Left colon (tissue), 2 donors: Measurements from ENCODE around the gene PDGFC. TPM values are rescaled to one million over a fixed set of nuclear protein-coding genes. Genes with fewer than 3 reads are reported as not detected.

Experiments used
- ATAC-seq: fragments of 200-7000 bp; cut with Tn5 transposase; one replicate; pipeline ENCODE4 v1.9.1; 2020; ENCODE audit warnings: mild to moderate bottlenecking, moderate library complexity
- DNase-seq, 2 donors: peaks; one replicate each; pipeline ENCODE4 v3.0.0-alpha.2; 2020
- intact Hi-C, 2 donors: fragments of 100-400 bp; cut with DNase I in 1 of 2; cut with micrococcal nuclease in 1 of 2; formaldehyde crosslinking; loops; one replicate each; pipeline versions ENCODE4 v1.11.2 to v1.14.0; 2022; cut with DNase I, micrococcal nuclease
- total RNA-seq, 2 donors: library from RNA; stranded (reverse); fragmentation: NEBNext Ultra II Directional; extraction: Animal tissue kit (Norgen Biotek cat#: 25700); gene quantifications; one replicate each; pipeline ENCODE4 v1.2.1, GENCODE V29; 2021
- donor health status: DM: no; HTN: no; CAD: no.
- donor health status: DM: yes; HTN: yes; CAD: no.

Gene PDGFC
- total RNA-seq, 2 donors from 2014 or later = 3.8 to 14.3 TPM

DNA sequence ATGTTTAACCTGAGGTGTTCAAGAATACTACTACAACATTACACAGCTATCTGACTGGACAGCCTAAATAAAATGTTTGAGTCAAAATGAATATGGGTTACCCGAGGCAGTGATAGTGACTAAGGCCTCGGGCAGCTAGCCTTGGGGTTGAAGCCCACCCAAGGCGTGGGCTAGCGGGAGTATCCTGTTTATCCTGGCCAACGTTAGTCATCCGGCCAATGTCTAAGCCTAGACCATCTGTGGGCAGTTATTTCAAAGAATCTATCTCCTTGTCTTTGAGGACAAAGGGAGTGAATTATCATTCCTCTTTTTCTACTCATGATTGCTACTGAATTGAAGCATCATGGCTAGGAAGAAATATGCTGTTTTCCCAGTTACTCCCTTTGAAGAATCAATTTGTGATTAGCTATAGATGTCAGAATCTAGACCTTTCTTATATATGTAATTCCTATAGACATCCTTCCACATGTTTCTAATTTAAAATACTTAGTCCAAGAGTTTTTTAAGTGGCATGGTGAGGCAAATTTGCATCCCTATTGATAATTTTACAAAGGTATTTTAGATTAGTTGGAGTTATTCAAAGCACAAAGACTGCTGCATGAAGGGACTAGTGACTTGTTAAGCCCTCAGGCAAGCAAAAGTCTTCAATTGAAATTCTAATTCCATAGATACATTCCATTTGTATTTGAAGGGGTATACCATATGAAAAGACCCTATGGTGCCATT is 6.0 kb upstream of the PDGFC start:
- no peak for DNase-seq
- ATAC-seq = no peak
- intact Hi-C loops = no loop called here

DNA sequence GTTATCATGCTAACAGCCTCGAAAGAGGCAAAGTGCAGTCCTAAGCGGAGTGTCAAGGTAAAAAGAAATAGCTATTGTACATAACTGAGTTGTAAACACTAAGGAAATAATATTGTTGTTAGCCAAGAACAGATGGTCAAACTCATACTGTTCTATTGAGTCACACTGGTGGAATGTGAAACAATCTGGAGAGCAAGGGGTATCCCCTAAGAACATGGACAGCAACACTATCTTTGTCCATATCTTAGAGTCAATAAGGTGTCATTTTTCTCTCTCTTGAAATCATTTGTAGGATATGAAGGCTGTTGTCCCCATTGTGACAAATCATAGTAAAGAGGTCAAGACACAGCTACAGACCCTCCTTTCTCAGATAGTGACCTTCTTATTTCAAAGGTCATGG is 4.5 kb upstream of the PDGFC start:
- ATAC-seq (no peak), DNase-seq (no peak)
- intact Hi-C loops = no loop called here

DNA sequence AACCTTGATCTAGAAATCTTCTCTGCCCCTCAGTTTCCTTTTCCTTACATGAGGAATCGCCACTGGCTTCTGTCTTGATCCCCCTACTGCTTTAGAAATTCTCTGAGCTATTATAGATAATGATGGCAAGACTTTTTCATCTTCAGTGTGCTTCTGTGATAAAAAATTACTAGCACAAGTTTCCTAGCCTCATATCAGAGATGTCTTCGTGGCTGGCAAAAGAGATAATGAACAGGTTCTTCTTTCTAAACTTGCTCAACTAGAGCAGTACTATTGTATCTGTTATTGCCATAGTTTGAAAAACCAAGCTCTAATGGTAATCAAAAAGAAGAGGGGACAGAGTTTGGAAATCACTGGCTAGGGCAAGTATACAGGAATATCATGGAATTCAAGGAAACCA is 4.1 kb upstream of the PDGFC start:
- DNase-seq (no peak), ATAC-seq (no peak)
- intact Hi-C loops = no loop called here

DNA sequence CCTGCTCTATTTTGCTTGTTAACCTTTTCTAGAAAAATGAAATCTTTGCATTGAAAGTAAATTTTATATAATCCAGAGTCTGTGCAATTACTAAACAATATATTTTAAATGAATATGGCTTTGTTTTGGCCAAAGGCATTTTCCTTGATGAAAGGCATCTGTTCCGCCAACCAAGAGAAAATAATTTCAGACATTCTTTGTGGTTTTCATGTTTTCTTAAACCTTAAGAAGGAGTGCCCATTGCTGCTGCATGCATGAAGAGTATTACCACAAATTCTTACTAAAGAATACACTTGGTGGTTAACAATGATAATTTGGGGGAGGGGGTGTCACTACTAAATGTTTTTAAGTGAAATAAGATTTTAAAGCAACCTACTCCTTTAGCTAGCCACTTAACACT is 2.7 kb upstream of the PDGFC start:
- ATAC-seq (no peak), DNase-seq (no peak)
- intact Hi-C loops = no loop called here

DNA sequence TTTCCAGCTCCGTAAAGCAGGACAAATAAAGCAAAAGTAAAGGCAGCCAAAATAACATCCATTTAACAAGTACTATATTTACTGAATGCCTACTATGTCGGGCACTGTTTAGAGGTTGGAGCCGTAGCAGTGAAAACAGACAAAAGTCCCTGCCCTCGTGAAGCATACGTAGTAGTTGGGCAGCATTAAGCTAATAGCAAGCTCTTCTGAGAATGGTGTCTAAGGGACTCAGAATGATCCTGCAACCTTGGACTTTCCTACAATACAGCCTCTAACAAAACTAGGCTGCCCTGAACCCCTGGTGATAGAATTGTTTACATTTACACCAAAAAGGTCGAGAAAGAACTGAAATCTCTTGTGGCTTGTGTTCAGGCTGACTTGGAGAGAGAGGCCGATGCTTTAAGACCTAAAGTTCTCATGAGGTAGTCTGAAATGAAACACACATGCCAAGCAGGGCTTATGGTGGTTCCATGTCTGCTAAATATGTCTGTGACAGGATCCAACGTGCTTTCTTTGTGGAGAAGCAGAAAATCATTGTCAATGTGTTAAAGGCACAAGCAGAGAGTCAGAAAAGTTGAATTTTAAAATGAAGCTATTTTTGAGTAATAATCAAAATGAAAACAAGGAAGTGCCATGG is 898 bp upstream of the PDGFC start:
- intact Hi-C loops = no loop called here
- DNase-seq (no peak), ATAC-seq (no peak)

DNA sequence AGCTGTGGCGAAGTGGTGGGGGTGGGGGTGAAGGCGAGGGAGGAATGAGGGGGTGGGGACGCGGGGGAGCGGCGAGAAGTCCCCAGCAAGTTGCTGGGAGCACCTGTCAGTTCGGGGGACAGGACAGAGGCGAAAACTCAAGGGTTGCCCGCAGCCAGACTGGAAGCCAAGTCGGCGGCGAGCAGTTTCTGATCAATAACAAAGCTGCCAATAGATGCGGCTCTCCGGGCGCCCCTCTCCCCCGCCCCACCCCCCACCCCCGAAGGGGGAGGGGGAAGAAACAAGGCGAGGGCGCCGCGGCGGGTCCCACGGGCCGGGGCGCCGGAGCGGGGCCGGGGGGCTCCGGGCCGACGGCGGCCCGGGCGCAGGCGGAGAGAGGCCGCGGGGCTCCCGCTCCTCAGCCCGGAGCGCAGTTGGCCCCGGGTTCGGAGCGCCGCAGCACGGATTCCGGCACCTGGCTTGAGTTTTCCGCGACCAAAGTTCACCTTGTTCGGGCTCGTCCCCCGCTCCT is 379 bp downstream of the PDGFC start:
- ATAC-seq (peak; percentile 43), DNase-seq (peak in 1 of 2 donors; percentile 33)
- intact Hi-C loops = no loop called here

DNA sequence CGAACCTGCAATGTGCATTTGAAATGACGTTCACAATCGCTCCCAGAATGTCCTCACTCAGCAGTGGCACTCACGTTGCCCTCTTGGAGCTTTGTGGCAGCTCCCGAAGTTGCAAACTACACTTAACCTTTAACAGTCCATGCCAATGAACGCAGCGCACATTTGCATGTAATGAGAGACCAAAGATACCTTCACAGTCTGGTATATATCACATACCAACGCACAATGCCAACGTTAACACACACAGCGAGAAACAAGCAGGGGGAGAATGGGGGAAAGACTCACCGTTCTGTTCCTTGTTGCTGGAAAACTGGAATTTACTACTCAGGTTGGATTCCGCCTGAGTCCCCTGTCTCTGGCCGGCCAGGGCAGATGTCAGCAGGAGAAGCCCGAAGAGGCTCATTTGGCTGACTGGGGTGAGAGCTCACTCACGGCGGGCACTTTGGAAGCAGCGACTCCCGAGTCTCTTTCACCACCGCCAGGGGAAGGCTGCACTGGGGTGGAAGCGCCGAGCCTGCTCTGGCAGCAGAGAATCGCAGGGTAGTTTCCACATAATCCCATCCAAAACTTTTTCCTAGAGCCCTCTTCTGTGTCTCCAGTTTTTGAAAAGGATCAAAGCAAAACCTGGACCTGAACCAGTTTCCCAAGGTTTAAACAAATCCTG is 966 bp downstream of the PDGFC start:
- DNase-seq = peak; percentile 51 to 67
- ATAC-seq = peak; percentile 64
- intact Hi-C loops = no loop called here

DNA sequence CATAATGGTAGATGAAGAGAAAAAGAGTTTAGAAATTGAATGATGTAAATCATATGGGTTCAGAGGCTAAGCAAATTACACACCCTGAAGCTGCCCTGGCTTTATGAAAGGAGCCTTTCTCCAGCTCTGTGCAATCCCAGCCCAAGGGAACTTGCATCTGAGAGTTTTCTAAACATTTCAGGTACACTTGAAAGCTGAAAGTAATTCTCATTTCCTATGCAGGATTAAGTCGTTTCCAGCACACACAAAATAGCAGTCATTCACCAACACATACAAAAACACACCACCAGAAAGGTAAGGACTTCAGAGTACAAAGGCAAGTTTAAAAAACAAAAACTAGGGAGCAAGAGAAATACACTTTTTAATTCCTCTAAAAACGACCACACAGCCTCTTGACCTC is 1.7 kb downstream of the PDGFC start:
- no peak for DNase-seq
- ATAC-seq = no peak
- intact Hi-C loops = no loop called here

DNA sequence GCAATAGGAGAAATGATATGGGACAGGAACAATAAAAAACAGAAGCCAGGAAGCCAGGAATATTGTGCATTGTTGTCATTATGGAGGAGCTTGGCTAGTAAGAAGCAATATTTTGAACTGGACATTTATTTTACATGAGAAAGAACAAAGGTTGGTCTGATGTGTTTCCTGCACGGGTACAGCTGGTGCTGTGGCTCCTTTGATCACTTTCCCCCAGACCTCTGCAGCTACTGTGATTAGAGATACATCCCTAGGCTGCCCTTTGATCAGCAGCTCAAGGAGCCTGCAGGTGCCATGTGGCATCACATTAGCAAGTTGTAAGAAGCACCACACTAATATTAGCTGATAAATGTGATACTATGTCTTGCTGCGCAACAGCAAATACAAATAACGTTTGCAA is 2.5 kb downstream of the PDGFC start:
- ATAC-seq (no peak), DNase-seq (no peak)
- intact Hi-C loops = no loop called here

DNA sequence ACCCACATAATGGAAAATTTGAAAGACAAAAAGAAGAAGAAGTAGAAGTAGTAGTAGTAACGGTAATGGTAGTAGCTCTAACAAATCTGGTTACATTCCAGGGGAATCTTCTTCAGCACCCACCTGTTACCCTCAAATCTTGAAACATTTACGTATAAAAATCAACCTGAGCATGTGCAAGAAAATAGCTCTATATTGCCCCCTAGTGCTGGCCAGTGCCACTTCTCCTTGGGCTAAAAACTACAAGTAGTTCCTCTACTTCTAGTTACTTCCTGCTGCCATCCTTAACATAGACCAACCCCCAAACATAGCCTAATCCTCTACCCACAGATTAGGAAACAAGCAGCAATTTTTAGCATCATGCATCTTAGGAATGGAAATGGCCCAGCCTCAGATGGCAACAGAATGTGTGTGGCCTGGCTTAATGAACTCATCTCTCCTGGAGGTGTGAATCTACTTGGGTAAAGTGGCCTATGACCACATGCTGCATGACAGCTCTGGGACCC is 3.1 kb downstream of the PDGFC start:
- ATAC-seq (peak; percentile 57), DNase-seq (peak; percentile 51 to 60)
- intact Hi-C loops = no loop called here

DNA sequence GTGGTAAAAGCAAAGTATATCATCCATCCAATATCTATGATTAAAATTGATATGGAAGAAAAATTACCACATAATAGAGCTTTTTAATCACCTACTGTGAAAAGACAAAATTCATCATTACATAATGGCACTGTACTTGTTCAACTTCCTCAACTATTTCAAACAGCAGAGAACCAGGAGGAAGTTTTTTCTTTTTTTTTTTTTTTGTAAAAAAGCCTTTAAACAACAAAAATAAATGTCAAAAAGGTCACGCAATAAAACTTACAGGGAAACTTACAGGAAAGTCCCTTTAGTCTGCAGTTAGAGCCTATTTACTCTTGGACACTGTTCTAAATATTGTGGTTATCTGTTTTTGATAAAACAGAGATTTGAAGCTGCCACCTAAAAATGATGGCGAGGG is 4.8 kb downstream of the PDGFC start:
- DNase-seq = no peak
- ATAC-seq = no peak
- intact Hi-C loops = no loop called here

DNA sequence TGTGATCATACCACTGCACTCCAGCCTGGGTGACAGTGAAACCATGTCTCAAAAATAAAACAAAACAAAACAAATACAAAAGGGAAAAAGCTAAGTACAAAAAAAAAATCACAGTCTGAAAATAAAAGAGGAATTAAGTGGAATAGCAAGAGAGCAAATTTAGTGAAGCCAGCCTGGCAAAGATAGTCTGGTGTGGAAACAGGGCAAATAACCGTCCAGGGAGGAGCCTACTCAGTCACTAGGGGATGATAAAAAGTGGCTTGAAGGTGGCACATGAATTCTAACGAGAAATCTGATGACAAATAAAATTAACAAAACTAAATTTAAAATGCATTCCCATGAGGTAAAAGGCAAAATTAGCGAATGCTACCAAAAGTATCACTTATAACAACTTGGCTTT is 8.2 kb downstream of the PDGFC start:
- no peak for ATAC-seq
- DNase-seq = no peak
- intact Hi-C loops = no loop called here

DNA sequence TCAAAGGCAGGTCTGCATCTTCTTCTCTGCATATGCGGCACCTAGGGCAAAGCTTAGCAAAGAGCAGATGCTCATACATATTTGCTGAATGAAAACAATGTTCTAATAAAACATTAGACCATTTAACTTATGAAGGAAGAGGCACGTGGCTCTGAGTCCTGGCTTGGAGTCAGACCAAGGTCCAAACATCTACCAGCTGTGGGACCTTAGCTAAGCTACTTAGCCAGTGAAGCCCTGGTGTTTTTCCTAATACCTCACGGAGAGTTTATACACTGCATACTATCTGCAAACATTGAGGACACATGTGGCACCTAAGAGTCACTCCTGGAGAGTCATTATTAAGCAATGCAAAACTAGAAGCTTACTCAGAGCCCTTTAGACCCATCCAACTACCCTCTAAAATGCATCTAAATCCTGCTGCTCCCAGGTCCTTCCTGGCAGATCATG is 9.0 kb downstream of the PDGFC start:
- peak in 1 of 2 donors; percentile 44 for DNase-seq

DNA sequence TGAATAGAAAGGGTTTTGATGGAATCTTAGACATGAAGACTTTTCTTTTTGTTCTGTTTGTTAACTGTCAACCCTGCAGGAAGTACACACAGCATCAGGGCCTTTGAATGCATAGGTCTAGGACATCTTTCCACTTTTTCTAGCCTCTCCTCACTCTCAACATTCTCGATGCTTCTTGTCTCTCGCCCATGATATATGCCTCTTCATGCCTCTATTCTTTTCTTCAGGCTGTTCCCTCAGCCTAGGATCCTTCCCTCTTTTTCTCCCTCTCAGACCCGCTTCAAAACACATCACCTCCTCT is 9.6 kb downstream of the PDGFC start:
- intact Hi-C loops = no loop called here
- no peak for ATAC-seq
- no peak for DNase-seq

More for the DNA sequence above, 9.0 kb downstream of the PDGFC start:
- ATAC-seq = no peak
- intact Hi-C loops = no loop called here

DNA sequence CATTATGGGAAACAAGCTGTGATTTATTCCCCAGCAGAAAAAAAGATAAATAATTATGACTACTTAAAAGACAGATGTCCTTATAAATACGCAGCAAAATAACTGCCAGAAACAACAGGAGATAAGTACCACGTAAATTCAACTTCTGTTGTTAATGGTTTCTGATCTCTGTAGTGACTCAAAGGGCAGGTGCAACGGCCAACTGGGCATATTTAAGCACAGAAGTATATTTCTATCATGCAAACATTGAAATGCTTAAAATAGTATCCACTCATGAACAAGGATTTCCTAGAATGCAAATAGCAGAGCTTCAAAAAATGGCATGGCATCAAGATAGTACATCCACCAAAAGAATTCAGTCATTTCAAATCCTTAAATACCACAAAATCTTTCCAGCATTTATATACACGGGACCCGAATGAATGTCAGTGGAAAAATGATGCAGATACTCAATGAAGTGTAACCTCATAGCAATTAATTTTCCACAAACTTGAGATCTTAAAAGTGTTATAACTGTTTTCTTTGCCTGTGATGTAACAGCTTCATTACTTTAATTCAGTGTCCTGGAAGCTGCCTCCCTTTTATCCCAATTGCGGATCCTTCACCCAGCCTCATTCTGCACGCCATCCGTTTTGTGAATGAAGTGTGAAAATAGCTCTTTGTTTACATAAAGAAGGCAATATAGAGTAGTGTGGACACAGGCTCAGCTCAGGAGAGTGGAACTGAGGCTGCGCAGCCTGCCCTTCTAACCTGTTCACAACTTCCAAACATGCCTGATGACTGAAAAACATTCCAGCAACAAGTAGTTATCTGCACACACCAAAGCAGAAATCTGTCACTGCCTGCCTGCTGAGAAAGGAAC is 10.2 kb downstream of the PDGFC start:
- intact Hi-C loops = no loop called here
- no peak for ATAC-seq
- DNase-seq = no peak

DNA sequence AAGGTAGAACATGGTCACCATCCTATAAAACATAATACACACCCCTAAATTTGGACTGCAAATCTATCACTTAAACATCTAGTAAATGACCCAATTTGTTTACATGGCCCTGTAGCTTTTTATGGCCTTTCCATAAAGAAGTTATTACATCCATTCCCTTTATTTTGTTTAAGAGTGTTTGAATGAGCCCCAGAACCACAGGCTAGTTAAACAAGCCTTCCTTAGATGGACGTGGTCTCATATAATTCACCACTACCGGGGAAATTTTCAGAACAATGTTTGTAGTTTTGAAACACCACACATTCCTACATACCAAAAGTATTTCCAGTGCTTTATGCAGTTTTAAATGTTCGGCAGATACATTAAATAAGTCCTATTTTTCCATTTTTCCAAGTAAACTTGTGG is 12.3 kb downstream of the PDGFC start:
- intact Hi-C loops = no loop called here

DNA sequence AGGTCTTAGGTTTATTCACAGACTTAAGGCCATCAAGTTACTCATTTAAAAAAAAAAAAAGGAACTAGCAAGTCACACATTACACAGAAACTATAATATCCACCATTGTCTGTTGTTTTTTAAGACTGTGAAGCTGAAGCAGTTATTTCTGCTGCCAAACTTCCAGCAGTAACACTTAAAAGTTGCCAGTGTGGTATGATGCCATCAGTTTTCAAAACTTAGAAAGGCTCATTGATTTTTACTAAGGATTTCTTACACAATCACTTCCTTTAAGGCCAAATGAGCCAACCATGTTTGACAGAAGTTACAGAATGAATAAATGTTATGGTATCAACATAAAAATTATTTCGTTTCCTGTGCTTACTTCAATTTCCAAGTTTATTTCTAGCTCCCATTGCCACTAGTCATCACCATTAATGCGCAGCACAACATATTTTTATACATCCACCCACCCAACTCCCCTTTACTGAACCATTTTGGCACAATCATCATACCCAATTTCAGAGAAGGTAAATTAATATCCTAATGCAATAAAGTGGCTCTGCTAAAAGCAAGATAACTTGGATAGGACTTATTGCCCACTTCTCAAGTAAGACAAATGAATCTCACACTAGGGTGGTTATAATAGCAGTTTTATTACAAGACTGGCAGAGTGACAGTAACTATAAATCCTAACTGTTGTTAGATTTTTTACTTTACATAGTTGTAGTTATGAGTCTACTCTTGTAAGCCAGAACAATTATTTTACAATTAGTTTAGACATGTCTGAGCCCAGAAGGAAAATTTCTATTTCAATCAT is 13.1 kb downstream of the PDGFC start:
- DNase-seq = no peak
- peak; percentile 59 for ATAC-seq
- intact Hi-C loops = no loop called here

More for the DNA sequence above, 12.3 kb downstream of the PDGFC start:
- ATAC-seq = no peak
- DNase-seq = no peak

DNA sequence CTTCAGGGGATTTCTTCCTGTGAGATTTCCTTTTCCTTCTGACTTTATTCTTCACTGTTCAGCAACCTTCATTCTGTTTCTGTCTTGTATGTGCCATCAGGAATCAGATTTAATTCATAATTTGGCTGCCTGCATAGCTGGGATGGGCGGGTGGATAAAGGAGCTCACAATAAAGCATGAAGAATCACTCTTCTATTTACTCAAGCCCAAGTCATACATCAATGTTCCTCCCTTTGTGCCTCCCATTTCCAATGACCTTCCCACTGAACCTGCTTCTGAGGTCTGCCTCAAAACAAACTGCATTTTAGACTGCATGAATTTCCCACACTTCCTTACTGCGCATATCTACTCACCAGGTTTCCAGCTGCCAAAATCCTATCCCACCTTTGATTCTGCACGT is 14.0 kb downstream of the PDGFC start:
- DNase-seq (no peak), ATAC-seq (peak; percentile 55)
- intact Hi-C loops = no loop called here
